Naive thymus-derived CD8-positive, alpha-beta T cell (primary cell): Measurements from ENCODE around the gene ZBTB18. TPM values are rescaled to one million over a fixed set of nuclear protein-coding genes. Genes with fewer than 3 reads are reported as not detected.
"Not testable (repeated sequence)": the region's sequence is repeated elsewhere in the genome, so short reads cannot be mapped to it uniquely, and the experiment has no call there.

Source experiments
- ATAC-seq, 2 donors: fragments of 150-1000 bp; cut with Tn5 transposase in 1 of 2; sonication (Bioruptor Pico), chemical (Tn5 transposase) in 1 of 2; 1 replicate in 1 of 2; 2 replicates in 1 of 2; pipeline ENCODE4 v1.10.0; 2021; ENCODE audit warnings: mild to moderate bottlenecking in 2 of 2, moderate library complexity in 2 of 2
- POLR2A ChIA-PET: fragments of 350-600 bp; sonication (Branson Sonifier 250); formaldehyde crosslinking; loops from one replicate; lab custom pipeline; 2021; ENCODE audit warnings: antibody characterized with exemption; lab: Charles Lee
- DNase-seq, 10 donors: peaks; one replicate each; pipeline versions ENCODE4 v3.0.0 to v3.0.0-alpha.2; 2020 to 2022
- H3K27ac Mint-ChIP-seq, 10 donors: one replicate each; pipeline ENCODE4 v1.8.0; 2020 to 2022; ENCODE audit warnings: mild to moderate bottlenecking in 10 of 10, mixed read lengths in 10 of 10, moderate library complexity in 4 of 10, inconsistent platforms in 1 of 10
- H3K27me3 Mint-ChIP-seq, 5 donors: one replicate each; pipeline ENCODE4 v1.8.0; 2021 to 2022; ENCODE audit warnings: mixed read lengths in 5 of 5
- H3K36me3 Mint-ChIP-seq, 3 donors: one replicate each; pipeline ENCODE4 v1.8.0; 2020 to 2022; ENCODE audit warnings: mixed read lengths in 3 of 3, mild to moderate bottlenecking in 2 of 3, inconsistent platforms in 1 of 3
- H3K4me1 Mint-ChIP-seq, 4 donors: one replicate each; pipeline ENCODE4 v1.8.0; 2021 to 2022; ENCODE audit warnings: mixed read lengths in 4 of 4
- H3K4me3 Mint-ChIP-seq, 10 donors: one replicate each; pipeline ENCODE4 v1.8.0; 2020 to 2022; ENCODE audit warnings: mild to moderate bottlenecking in 10 of 10, mixed read lengths in 10 of 10, moderate library complexity in 6 of 10, inconsistent platforms in 1 of 10
- H3K9me3 Mint-ChIP-seq, 9 donors: one replicate each; pipeline ENCODE4 v1.8.0; 2020 to 2022; ENCODE audit warnings: mixed read lengths in 9 of 9, mild to moderate bottlenecking in 3 of 9, inconsistent platforms in 1 of 9, moderate library complexity in 1 of 9
- polyA plus RNA-seq, 3 donors: library from polyadenylated mRNA; unstranded; fragments of 300-500 nt; fragmentation: Illumina TruSeq; gene quantifications; one replicate each; pipeline ENCODE4 v1.2.3, GENCODE V29; 2021
- total RNA-seq, 8 experiments: library from RNA in 2 of 8; stranded (reverse) in 2 of 8; gene quantifications; one replicate each; pipeline ENCODE4 v1.2.3 and lab custom pipeline; 2021 to 2026

Gene ZBTB18
- total RNA-seq, result 10 to 100 TPM; 69.5 to 71.8 TPM
- polyA plus RNA-seq, result 1 to 10 TPM; 2.7 to 5.0 (median 4.3) TPM
- 36.3 to 156 (median 121) reads per million in 6 experiments for total RNA-seq (lab: John Stamatoyannopoulos, UW)

GRCh38 chr1:244050835-244051444 lies at the start of gene ZBTB18:
ZBTB18 (plus strand) TSS chr1:244051283; CDS start chr1:244051432, 149 bp downstream.
- ATAC-seq (no peak), DNase-seq (peak in 3 of 10 donors; percentile 18 to 33 (median 22))
- POLR2A ChIA-PET, result interaction anchor here (1.3 to 11.8 kb wide), 4 partner anchors 10 to 38 kb away, joined by 3 to 263 read pairs (median 4); no protein-coding TSS in a partner anchor
- H3K27me3 Mint-ChIP-seq, result peaks cover 0 to 1% (median 0%) of the 10 kb centered on the region in 5 donors
- peaks cover 0 to 2% (median 0%) of the 10 kb centered on the region in 9 donors for H3K9me3 Mint-ChIP-seq
- peak within 1 kb of the TSS in 1 of 10 donors; percentile 93 for H3K4me3 Mint-ChIP-seq
- peak within 1 kb of the TSS in 1 of 10 donors; percentile 98 for H3K27ac Mint-ChIP-seq
- H3K36me3 Mint-ChIP-seq, result peaks cover 0 to 7% (median under 1%) of the 10 kb centered on the region in 3 donors
- H3K4me1 Mint-ChIP-seq, result peaks cover 7 to 37% (median 20%) of the 10 kb centered on the region in 4 donors

GRCh38 chr1:244002721-244003120 lies 48.4 kb upstream of the ZBTB18 start:
- POLR2A ChIA-PET, result interaction anchor here (1.0 kb wide), 1 partner anchor 49 kb away, joined by 3 read pairs; no protein-coding TSS in a partner anchor
- ATAC-seq (peak in 1 of 2 donors; percentile 45), DNase-seq (peak in 2 of 10 donors; percentile 4 to 12)
- no peaks in the 10 kb centered on the region for H3K9me3 Mint-ChIP-seq
- peak overlapping the region in 8 of 10 donors; percentile 0 to 65 (median 42) for H3K4me3 Mint-ChIP-seq
- H3K27ac Mint-ChIP-seq, result peak overlapping the region in 6 of 10 donors; percentile 16 to 84 (median 34)
- H3K36me3 Mint-ChIP-seq, result no peaks in the 10 kb centered on the region
- H3K27me3 Mint-ChIP-seq, result peaks cover 0 to 5% (median 0%) of the 10 kb centered on the region in 5 donors
- H3K4me1 Mint-ChIP-seq, result peaks cover 20 to 27% (median 24%) of the 10 kb centered on the region in 4 donors

GRCh38 chr1:244005455-244005854 lies 45.6 kb upstream of the ZBTB18 start:
- Mint-ChIP-seq H3K36me3 (no peaks in the 10 kb centered on the region), H3K27me3 (peaks cover 0 to 5% (median 0%) of the 10 kb centered on the region in 5 donors), H3K9me3 (no peaks in the 10 kb centered on the region), H3K4me3 (no peak overlapping the region), H3K27ac (no peak overlapping the region), H3K4me1 (peaks cover 20 to 24% (median 24%) of the 10 kb centered on the region in 4 donors)
- ATAC-seq (no peak), DNase-seq (no peak)
- POLR2A ChIA-PET, result no interaction called here

GRCh38 chr1:244006381-244006901 lies 44.6 kb upstream of the ZBTB18 start:
- H3K4me3 Mint-ChIP-seq, result no peak overlapping the region
- no peaks in the 10 kb centered on the region for H3K36me3 Mint-ChIP-seq
- H3K4me1 Mint-ChIP-seq, result peaks cover 20 to 24% (median 23%) of the 10 kb centered on the region in 4 donors
- POLR2A ChIA-PET, result no interaction called here
- no peaks in the 10 kb centered on the region for H3K9me3 Mint-ChIP-seq
- no peak for DNase-seq
- no peak overlapping the region for H3K27ac Mint-ChIP-seq
- peaks cover 0 to 5% (median 0%) of the 10 kb centered on the region in 5 donors for H3K27me3 Mint-ChIP-seq
- no peak for ATAC-seq

- Mint-ChIP-seq H3K9me3 (no peaks in the 10 kb centered on the region), H3K4me1 (peaks cover 18 to 22% (median 18%) of the 10 kb centered on the region in 4 donors), H3K36me3 (no peaks in the 10 kb centered on the region), H3K4me3 (no peak overlapping the region), H3K27me3 (peaks cover 0 to 5% (median 0%) of the 10 kb centered on the region in 5 donors), H3K27ac (no peak overlapping the region)
- DNase-seq (no peak), ATAC-seq (no peak)
- POLR2A ChIA-PET, result no interaction called here
Measured at GRCh38 chr1:244006961-244007360, 44.1 kb upstream of the ZBTB18 start.

GRCh38 chr1:244010191-244010590 lies 40.9 kb upstream of the ZBTB18 start:
- ATAC-seq, result peak; percentile 49
- H3K27ac Mint-ChIP-seq, result no peak overlapping the region
- H3K4me3 Mint-ChIP-seq, result no peak overlapping the region
- peaks cover 0 to 5% (median 0%) of the 10 kb centered on the region in 4 donors for H3K4me1 Mint-ChIP-seq
- no peaks in the 10 kb centered on the region for H3K36me3 Mint-ChIP-seq
- peaks cover 0 to 5% (median 2%) of the 10 kb centered on the region in 5 donors for H3K27me3 Mint-ChIP-seq
- DNase-seq, result peak in 1 of 10 donors; percentile 3
- no peaks in the 10 kb centered on the region for H3K9me3 Mint-ChIP-seq
- POLR2A ChIA-PET, result no interaction called here

GRCh38 chr1:244010703-244011123 lies 40.4 kb upstream of the ZBTB18 start:
- POLR2A ChIA-PET, result no interaction called here
- Mint-ChIP-seq H3K27me3 (peaks cover 0 to 5% (median 2%) of the 10 kb centered on the region in 5 donors), H3K9me3 (no peaks in the 10 kb centered on the region), H3K4me1 (peaks cover 0 to 5% (median 0%) of the 10 kb centered on the region in 4 donors), H3K36me3 (no peaks in the 10 kb centered on the region), H3K27ac (no peak overlapping the region), H3K4me3 (no peak overlapping the region)
- DNase-seq (no peak), ATAC-seq (no peak)

- H3K27ac Mint-ChIP-seq, result no peak overlapping the region
- peaks cover 0 to 5% (median 0%) of the 10 kb centered on the region in 4 donors for H3K4me1 Mint-ChIP-seq
- no peak for ATAC-seq
- peaks cover 0 to 5% (median 2%) of the 10 kb centered on the region in 5 donors for H3K27me3 Mint-ChIP-seq
- no peaks in the 10 kb centered on the region for H3K36me3 Mint-ChIP-seq
- H3K4me3 Mint-ChIP-seq, result no peak overlapping the region
- no peak for DNase-seq
- POLR2A ChIA-PET, result interaction anchor here (0.7 kb wide), 1 partner anchor 126 kb away, joined by 7 read pairs; no protein-coding TSS in a partner anchor
- no peaks in the 10 kb centered on the region for H3K9me3 Mint-ChIP-seq
Measured at GRCh38 chr1:244011271-244011670, 39.8 kb upstream of the ZBTB18 start.

- ATAC-seq (no peak), DNase-seq (no peak)
- Mint-ChIP-seq H3K9me3 (no peaks in the 10 kb centered on the region), H3K4me3 (no peak overlapping the region), H3K4me1 (peaks cover 0 to 5% (median 0%) of the 10 kb centered on the region in 4 donors), H3K36me3 (no peaks in the 10 kb centered on the region), H3K27me3 (peaks cover 0 to 5% (median 2%) of the 10 kb centered on the region in 5 donors), H3K27ac (no peak overlapping the region)
- POLR2A ChIA-PET, result no interaction called here
Measured at GRCh38 chr1:244011786-244012185, 39.3 kb upstream of the ZBTB18 start.

- H3K4me3 Mint-ChIP-seq, result no peak overlapping the region
- no peak overlapping the region for H3K27ac Mint-ChIP-seq
- no peaks in the 10 kb centered on the region for H3K9me3 Mint-ChIP-seq
- ATAC-seq, result no peak
- H3K4me1 Mint-ChIP-seq, result peaks cover 0 to 5% (median 0%) of the 10 kb centered on the region in 4 donors
- no peak for DNase-seq
- peaks cover 0 to 4% (median 2%) of the 10 kb centered on the region in 5 donors for H3K27me3 Mint-ChIP-seq
- H3K36me3 Mint-ChIP-seq, result no peaks in the 10 kb centered on the region
- POLR2A ChIA-PET, result no interaction called here
Measured at GRCh38 chr1:244012202-244012601, 38.9 kb upstream of the ZBTB18 start.

- ATAC-seq (no peak), DNase-seq (no peak)
- Mint-ChIP-seq H3K27ac (no peak overlapping the region), H3K36me3 (no peaks in the 10 kb centered on the region), H3K9me3 (peaks cover 0 to 3% (median 0%) of the 10 kb centered on the region in 9 donors), H3K4me3 (no peak overlapping the region), H3K4me1 (no peaks in the 10 kb centered on the region), H3K27me3 (peaks cover 0 to 2% (median 0%) of the 10 kb centered on the region in 5 donors)
- POLR2A ChIA-PET, result no interaction called here
Measured at GRCh38 chr1:244013100-244013499, 38.0 kb upstream of the ZBTB18 start.

GRCh38 chr1:244014862-244015261 lies 36.2 kb upstream of the ZBTB18 start:
- H3K36me3 Mint-ChIP-seq, DNase-seq, H3K27ac Mint-ChIP-seq, POLR2A ChIA-PET, H3K4me1 Mint-ChIP-seq, H3K4me3 Mint-ChIP-seq, ATAC-seq, H3K27me3 Mint-ChIP-seq: not testable (repeated sequence)
- peaks cover 0 to 13% (median 0%) of the 10 kb centered on the region in 9 donors for H3K9me3 Mint-ChIP-seq
